ENCODE measurements around the gene RP9. TPM values are rescaled to one million over a fixed set of nuclear protein-coding genes. Genes with fewer than 3 reads are reported as not detected.

Gene RP9
- total and polyA plus RNA-seq, 9 donors = 6.2 to 24.2 (median 11.3) TPM

DNA sequence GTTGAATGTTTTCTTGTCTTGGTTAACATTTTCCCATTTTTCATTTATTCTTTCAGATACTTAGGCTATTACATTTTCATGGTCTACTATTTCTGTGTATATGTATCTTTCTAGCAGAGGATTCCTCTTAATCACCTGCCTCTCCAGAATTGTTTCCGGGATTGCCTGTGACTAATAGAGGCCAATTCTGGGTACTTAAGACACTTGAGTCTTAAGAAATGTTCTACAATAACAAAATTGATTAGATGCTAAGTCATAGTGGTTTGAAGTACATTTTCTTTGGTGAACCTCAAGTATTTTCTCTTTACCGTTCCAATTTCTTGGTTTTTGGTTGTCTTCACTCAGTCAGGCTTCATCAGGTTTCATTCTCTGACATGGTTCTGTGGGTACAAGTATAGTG lies 46.6 kb upstream of the RP9 start:
- Histone ChIP-seq H3K36me3 (no peaks in the 10 kb centered on the region), H3K4me3 (no peak overlapping the region), H3K4me1 (ENCODE audit: insufficient read depth) (no peaks in the 10 kb centered on the region), H3K9me3 (no peaks in the 10 kb centered on the region), H3K27ac (no peak overlapping the region), H3K27me3 (no peaks in the 10 kb centered on the region)
- WGBS, 3 donors = 67 to 72% (median 71%) methylated on average over 2 of the region's 2 CpGs
- TF ChIP-seq, protein P1, sequence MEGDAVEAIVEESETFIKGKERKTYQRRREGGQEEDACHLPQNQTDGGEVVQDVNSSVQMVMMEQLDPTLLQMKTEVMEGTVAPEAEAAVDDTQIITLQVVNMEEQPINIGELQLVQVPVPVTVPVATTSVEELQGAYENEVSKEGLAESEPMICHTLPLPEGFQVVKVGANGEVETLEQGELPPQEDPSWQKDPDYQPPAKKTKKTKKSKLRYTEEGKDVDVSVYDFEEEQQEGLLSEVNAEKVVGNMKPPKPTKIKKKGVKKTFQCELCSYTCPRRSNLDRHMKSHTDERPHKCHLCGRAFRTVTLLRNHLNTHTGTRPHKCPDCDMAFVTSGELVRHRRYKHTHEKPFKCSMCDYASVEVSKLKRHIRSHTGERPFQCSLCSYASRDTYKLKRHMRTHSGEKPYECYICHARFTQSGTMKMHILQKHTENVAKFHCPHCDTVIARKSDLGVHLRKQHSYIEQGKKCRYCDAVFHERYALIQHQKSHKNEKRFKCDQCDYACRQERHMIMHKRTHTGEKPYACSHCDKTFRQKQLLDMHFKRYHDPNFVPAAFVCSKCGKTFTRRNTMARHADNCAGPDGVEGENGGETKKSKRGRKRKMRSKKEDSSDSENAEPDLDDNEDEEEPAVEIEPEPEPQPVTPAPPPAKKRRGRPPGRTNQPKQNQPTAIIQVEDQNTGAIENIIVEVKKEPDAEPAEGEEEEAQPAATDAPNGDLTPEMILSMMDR (IDR thresholded peaks at IDR 0.05) = no peak
- no peak for TF ChIP-seq EP300 (IDR thresholded peaks at IDR 0.05)
- no peak for TF ChIP-seq POLR2A (IDR thresholded peaks at IDR 0.05)
- intact Hi-C loops (cut with DNase I) = no loop called here
- DNase-seq = no peak

DNA sequence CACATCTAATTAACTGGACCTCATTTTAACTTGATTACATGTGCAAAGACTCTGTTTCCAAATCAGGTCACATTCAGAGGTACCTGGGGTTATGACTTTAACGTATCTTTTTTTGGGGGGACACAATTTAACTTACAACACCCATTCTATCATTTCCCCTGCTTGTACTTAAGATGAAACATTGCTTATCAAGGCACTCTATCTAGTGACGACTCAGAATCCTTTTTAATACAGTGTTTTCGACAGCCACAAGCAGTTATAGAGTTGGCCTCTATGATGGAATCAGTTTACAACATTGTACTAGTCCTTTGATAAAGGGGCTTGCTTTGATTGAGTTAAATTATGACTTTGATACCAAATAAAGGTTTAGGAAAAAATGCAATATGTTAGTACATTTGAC lies 42.9 kb upstream of the RP9 start:
- no peaks in the 10 kb centered on the region for H3K36me3 ChIP-seq
- H3K4me1 ChIP-seq (ENCODE audit: insufficient read depth) = no peaks in the 10 kb centered on the region
- 72 to 95% (median 78%) methylated on average over 3 of the region's 3 CpGs for WGBS, 3 donors
- DNase-seq = no peak
- TF ChIP-seq, protein P1 (IDR thresholded peaks at IDR 0.05) = no peak
- TF ChIP-seq EP300 (IDR thresholded peaks at IDR 0.05) = no peak
- no peak for TF ChIP-seq POLR2A (IDR thresholded peaks at IDR 0.05)
- no peaks in the 10 kb centered on the region for H3K27me3 ChIP-seq
- H3K9me3 ChIP-seq = no peaks in the 10 kb centered on the region
- no peak overlapping the region for H3K4me3 ChIP-seq
- intact Hi-C loops (cut with DNase I) = no loop called here
- no peak overlapping the region for H3K27ac ChIP-seq

DNA sequence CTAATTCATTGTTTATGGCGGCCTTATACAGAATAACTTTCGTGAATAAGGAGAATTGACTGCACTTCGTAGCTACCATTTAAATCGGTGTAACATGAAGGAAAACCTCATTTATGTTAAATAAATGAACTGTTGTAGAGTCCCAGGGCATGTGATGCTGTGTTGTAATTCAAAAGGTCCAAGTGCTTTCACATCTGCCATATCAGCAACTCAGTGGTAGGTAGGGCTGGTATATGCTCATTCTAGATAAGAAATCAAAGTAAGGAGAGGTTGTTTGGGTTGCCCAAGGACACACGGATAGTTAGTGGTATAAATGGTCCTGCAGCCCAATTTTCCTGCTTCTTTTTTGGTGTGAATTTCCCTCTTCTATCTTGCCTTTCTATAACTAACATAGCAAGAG lies 36.0 kb upstream of the RP9 start:
- H3K4me1 ChIP-seq (ENCODE audit: insufficient read depth) = no peaks in the 10 kb centered on the region
- no peaks in the 10 kb centered on the region for H3K36me3 ChIP-seq
- no peak overlapping the region for H3K27ac ChIP-seq
- H3K9me3 ChIP-seq = no peaks in the 10 kb centered on the region
- intact Hi-C loops (cut with DNase I) = no loop called here
- 87 to 90% (median 89%) methylated on average over 5 of the region's 5 CpGs for WGBS, 3 donors
- H3K27me3 ChIP-seq = no peaks in the 10 kb centered on the region
- no peak overlapping the region for H3K4me3 ChIP-seq
- DNase-seq = no peak
- TF ChIP-seq, protein P1 (IDR thresholded peaks at IDR 0.05) = no peak
- TF ChIP-seq POLR2A (IDR thresholded peaks at IDR 0.05) (no peak), EP300 (IDR thresholded peaks at IDR 0.05) (no peak)

DNA sequence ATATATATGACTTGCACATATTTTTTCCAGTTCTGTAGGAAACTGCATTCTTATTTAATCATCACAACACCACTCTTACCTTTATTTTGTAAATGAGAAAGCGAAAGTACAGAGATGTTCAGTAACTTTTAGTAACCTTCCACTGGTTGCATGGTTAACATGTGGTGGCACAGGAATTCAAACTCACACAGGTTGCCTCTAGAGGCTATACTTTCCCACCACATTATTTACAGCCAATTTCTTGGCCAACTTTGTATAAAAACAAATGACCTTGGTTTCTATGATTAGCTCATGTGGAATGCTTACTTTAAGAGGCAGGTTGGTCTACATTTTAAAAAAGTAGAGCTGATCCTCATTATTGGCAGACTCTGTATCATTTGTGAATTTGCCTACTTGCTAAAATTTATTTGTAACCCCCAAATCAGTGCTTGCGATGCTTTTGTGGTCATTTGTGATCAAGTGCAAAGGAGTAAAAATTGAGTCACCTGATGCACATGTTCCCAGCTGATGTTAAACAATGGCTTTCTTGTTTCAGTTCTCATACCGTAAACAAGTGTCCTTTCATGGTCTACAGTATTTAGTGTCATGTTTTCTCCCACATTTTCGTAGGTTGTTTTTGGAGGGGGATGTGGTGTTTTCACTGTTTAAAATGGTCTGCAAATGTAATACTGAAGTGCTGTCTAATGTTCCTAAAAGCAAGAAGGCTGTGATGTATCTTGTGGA lies 35.0 kb upstream of the RP9 start:
- Histone ChIP-seq H3K27ac (no peak overlapping the region), H3K36me3 (no peaks in the 10 kb centered on the region), H3K9me3 (no peaks in the 10 kb centered on the region), H3K4me3 (no peak overlapping the region), H3K27me3 (no peaks in the 10 kb centered on the region), H3K4me1 (ENCODE audit: insufficient read depth) (no peaks in the 10 kb centered on the region)
- no peak for DNase-seq
- WGBS, 3 donors = 51 to 74% (median 62%) methylated on average over 4 of the region's 4 CpGs
- TF ChIP-seq, protein P1 (IDR thresholded peaks at IDR 0.05) = no peak
- TF ChIP-seq EP300 (IDR thresholded peaks at IDR 0.05) (no peak), POLR2A (IDR thresholded peaks at IDR 0.05) (no peak)
- intact Hi-C loops (cut with DNase I) = no loop called here

Data from ovary (tissue), 9 donors.